Frontal cortex (tissue), 4 donors: ENCODE measurements around the gene PEX16. TPM values are rescaled to one million over a fixed set of nuclear protein-coding genes. Genes with fewer than 3 reads are reported as not detected.
"Not testable (repeated sequence)": the region's sequence is repeated elsewhere in the genome, so short reads cannot be mapped to it uniquely, and the experiment has no call there.

Source experiments
- DNase-seq, 2 donors: peaks; one replicate each; pipeline ENCODE4 v3.0.0; 2012; ENCODE audit warnings: low spot score in 2 of 2
- FAIRE-seq: peaks from 2 replicates; lab custom pipeline; 2012; peaks lifted over from hg19 to GRCh38; lab: Jason Lieb, UNC
- total RNA-seq: library from RNA; depleted of rRNA; stranded (reverse); fragments of >200 nt; gene quantifications from one replicate; pipeline ENCODE4 v1.2.3, GENCODE V29; 2014
- donor health status: control.
- donor health status: control.
- donor health status: control.

Gene PEX16
- total RNA-seq, 1 donor from 2014 or later = 25.3 TPM

DNA sequence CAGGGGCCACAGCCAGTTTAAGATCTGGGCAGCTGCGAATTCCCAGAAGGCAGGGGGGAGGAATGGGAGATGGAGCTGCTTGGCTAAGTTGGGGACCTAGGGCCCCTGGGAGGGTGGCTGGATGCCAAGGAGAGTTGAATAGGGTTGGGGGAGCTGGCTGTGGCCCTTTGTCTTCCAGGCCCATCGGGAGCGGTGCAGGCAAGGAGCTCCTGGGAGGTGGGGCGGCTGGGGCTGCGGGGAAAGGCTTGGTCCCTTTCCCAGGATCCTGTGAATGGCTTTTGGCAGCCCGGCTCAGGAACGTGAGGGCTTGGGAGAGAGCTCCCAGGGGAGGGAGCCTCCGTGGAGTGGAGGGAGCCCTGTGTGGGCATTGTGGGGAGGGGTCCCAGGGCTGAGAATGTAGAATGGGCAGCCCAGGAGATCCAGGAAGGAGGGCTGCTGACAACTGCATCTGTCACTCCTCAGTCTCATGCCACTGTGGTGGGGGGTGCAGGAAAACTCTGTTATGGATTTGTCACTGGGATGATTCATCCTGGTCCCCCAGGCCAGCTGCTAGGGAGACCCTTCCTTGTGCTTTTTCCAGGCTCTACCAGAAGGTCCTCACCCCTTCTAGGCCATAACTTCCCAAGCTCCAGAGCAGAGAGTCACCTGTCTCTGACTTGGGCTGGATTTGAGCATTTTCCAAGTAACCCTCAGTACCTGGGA lies 16.6 kb downstream of the PEX16 start:
- peak in 1 of 2 donors; percentile 59 for DNase-seq
- FAIRE-seq = no peak

- DNase-seq, FAIRE-seq: not testable (repeated sequence)
Measured at GRCh38 chr11:45900175-45900800, 17.4 kb downstream of the PEX16 start.

DNA sequence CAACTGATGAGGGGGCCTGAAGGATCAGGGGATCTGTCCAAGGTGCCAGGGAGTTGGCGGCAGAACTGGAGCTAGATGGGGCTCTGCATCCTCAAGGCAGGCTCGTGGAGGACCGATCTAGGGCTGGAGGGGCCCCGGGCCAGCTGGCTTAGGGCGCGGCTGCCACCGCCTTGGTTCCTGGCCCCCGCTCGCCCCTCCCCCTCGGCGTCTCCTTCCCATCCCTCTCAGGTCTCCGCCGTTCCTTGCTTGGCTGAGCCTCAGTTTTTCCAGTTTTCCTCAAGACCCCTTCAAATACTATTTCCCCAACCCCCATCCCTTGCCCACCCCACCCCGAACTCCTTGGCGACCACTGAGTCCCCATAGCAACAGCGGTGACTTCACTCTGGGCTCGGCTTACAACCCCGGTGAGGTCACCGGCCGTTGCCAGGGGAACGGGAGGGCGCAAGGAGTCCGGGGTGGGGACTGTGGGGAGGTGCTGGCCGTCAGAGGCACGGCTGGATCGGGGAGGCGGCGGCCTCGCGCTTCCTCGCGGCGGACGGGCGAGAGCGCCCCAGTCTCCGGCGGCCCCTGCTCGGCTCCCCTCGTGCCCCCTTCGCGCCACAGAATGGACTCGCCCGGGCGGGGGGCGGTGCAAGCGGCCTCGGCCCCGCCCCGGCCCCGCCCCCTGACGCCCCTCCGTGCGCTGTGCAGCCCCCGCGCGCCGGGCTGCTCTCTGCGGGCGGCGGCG lies 18.1 kb downstream of the PEX16 start:
- DNase-seq = peak; percentile 90 to 93
- no peak for FAIRE-seq

DNA sequence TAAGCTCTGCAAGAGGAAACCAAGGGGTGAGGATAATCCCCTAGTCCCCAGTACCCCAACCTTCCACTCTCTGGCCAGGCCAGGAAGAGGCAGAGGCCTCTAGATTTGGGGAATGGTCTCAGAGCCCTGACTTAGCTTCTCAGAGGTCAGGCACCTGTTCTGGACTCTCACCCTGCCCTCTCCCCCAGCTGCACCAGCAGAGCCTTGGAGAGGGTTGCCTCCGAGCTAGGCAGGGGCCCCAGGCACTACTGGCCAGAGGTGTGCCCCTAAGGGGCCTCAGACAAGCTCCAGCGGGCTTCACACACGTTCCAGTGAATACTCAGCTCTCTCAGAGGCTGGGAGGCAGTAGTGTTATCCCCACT lies 18.6 kb downstream of the PEX16 start:
- DNase-seq = no peak

DNA sequence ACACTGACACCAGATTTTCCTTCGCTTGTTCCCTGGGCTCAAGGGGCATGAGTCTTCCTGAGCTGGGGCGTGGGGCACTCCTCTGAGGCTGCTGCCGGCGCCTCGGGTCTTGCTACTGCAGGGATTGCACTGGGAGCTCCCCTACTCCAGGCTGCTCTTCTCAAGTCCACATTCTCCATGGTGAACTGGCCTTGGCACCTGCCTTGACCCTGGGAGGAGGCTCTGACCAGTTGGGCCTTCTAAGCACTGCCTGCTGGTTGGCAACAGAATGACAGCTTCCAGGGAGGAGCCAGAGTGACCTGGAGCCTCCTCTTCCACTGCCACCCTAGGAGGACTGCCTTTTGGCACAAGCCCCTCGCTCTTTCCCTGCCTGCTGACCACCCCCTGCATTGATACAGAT lies 20.1 kb downstream of the PEX16 start:
- no peak for DNase-seq
- no peak for FAIRE-seq

More for the DNA sequence above, 18.6 kb downstream of the PEX16 start:
- no peak for FAIRE-seq

- FAIRE-seq = no peak
- DNase-seq = no peak
Measured at GRCh38 chr11:45896422-45896984, 21.2 kb downstream of the PEX16 start.

GRCh38 chr11:45895553-45896259 lies 22.0 kb downstream of the PEX16 start:
- no peak for DNase-seq
- no peak for FAIRE-seq

DNA sequence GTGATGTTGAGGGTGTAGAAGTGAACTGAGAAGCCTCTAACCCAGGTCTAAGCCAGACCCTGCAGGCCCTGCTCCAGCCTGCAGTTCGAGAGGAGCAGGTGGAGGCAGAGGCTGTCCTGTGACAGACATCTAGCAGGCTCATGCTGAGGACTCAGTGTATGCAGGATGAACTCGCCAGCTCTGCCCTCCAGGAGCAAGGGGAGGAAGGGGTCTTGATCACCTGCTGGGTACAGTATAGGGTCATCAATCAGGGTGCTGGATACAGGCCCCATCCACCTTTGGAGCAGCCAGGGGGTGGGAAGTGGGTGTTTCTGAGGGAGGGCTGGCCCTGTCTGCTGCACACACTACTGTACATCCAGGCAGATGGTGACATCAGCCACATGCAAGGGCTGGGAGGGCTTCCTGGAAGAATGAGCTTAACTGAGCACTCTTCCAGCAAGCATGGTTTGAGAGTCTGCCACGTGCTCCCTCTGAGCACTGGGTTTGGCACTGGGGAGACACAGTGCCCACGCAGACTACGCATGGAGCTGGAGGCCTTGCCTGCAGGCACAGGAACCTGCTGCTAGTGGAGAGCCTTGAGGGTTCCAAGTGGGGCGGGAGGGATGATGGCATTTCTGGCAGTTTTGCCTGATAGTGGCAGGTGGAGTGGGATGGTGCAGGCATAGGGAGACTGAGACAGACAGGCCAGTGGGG lies 23.0 kb downstream of the PEX16 start:
- FAIRE-seq = no peak
- no peak for DNase-seq

- DNase-seq = no peak
- FAIRE-seq = no peak
Measured at GRCh38 chr11:45892856-45893255, 24.8 kb downstream of the PEX16 start.

DNA sequence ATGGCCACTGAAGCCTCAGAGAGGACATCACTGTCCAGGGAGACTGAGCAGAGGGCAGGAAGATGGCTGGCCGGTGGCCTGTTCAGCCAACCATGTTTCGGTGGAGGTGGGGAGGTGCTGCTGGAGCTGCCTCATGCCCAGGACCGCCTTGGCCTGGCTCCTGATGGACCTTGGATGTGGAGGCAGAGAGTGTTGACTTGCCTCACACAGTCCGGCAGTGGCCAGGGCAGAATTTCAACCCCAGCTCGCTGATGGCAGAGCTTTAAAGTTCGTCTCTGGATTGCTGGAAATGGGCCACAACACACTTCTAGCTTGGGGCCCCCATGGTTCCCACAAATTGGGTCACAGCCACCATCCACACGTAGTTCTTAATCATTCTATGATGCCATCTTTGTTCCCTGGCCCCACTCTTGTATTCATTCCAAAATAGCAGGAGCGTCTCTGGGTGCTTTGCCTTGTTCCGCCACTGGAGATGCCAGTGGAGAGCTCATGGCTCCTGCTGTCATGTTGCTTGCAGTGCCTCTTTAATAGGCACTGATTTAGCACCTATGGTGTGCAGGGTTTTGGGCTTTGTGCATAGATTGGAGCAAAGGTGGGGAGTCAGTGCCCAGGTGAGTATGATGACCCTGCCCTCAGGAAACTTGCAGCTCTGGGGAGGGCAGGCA lies 26.7 kb downstream of the PEX16 start:
- no peak for DNase-seq

GRCh38 chr11:45889966-45890365 lies 27.7 kb downstream of the PEX16 start:
- FAIRE-seq = no peak
- DNase-seq = no peak

More for the DNA sequence above, 26.7 kb downstream of the PEX16 start:
- FAIRE-seq = no peak

- DNase-seq (no peak), FAIRE-seq (no peak)
Measured at GRCh38 chr11:45889555-45889954, 28.1 kb downstream of the PEX16 start.

DNA sequence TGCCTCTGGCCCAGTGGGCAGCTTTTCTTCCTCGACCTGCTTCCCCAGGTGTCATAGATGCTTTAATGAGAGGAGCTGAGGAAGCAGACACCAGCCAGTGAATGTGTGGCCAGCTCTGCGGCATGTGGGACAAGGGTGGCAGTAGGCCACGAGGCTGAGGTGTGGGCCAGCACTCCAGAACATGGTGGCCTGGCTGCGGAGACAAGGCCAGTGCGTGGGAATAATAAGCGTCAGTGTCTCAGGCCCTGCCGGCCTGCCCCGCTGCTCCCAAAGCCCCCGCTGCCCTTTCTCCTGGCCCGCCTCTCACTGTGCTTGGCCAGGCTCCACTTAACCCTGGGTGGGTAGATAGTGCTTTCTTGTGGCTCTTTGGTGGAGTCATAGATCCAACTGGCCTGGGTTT lies 30.1 kb downstream of the PEX16 start:
- DNase-seq = no peak
- no peak for FAIRE-seq

GRCh38 chr11:45886816-45887520 lies 30.7 kb downstream of the PEX16 start:
- peak in 1 of 2 donors; percentile 21 for DNase-seq
- no peak for FAIRE-seq

GRCh38 chr11:45885921-45886721 lies 31.6 kb downstream of the PEX16 start:
- DNase-seq (peak in 1 of 2 donors; percentile 31), FAIRE-seq (no peak)

- FAIRE-seq = no peak
- peak; percentile 84 to 86 for DNase-seq
Measured at GRCh38 chr11:45885274-45885920, 32.3 kb downstream of the PEX16 start, which contains the start of gene MAPK8IP1. TSS of gene MAPK8IP1 (plus strand) at chr11:45885651. CDS start at chr11:45885821, 170 bp downstream.
